Stomach (tissue), 9 donors: ENCODE results near the gene PALD1. TPM values are rescaled to one million over a fixed set of nuclear protein-coding genes. Genes with fewer than 3 reads are reported as not detected.

Experiments
- DNase-seq, 2 donors: peaks; one replicate each; pipeline versions ENCODE4 v3.0.0 to v3.0.0-alpha.2; 2013 to 2019
- H3K27ac ChIP-seq, 5 donors: fragments of 200-600 bp in 4 of 5; sonication (generic) in 4 of 5; one replicate each; pipeline ENCODE4 v1.5.1; 2013 to 2019; ENCODE audit warnings: mild to moderate bottlenecking in 1 of 5, moderate library complexity in 1 of 5
- H3K27me3 ChIP-seq, 3 donors: fragments of 200-600 bp; sonication (generic); one replicate each; pipeline ENCODE4 v1.5.1; 2017 to 2019; ENCODE audit warnings: mixed run types in 1 of 3
- H3K36me3 ChIP-seq, 4 donors: fragments of 200-600 bp; sonication (generic); 1 replicate in 3 of 4; 2 replicates in 1 of 4; pipeline ENCODE4 v1.5.1; 2016 to 2019
- H3K4me1 ChIP-seq, 4 donors: fragments of 200-600 bp; sonication (generic); one replicate each; pipeline ENCODE4 v1.5.1; 2016 to 2019
- H3K4me3 ChIP-seq, 4 donors: fragments of 200-600 bp; sonication (generic) in 3 of 4; one replicate each; pipeline ENCODE4 v1.5.1; 2016 to 2019; ENCODE audit warnings: mild to moderate bottlenecking in 1 of 4
- H3K9me3 ChIP-seq, 4 donors: fragments of 200-600 bp; sonication (generic); one replicate each; pipeline ENCODE4 v1.5.1; 2016 to 2019
- EP300 ChIP-seq: sonication (generic); formaldehyde crosslinking; IDR thresholded peaks from one replicate; pipeline ENCODE4 v1.6.1; 2017; ENCODE audit warnings: antibody characterized with exemption
- POLR2A ChIP-seq, 4 donors: fragments of 450-650 bp; IDR thresholded peaks; one replicate each; pipeline ENCODE4 v1.6.1; 2016; ENCODE audit warnings: antibody characterized with exemption in 4 of 4, control low read depth in 2 of 4, mild to moderate bottlenecking in 1 of 4, moderate library complexity in 1 of 4
- POLR2AphosphoS5 ChIP-seq, 3 donors: sonication (generic); formaldehyde crosslinking; IDR thresholded peaks; one replicate each; pipeline ENCODE4 v1.6.1; 2016; ENCODE audit warnings: antibody characterized with exemption in 3 of 3
- WGBS, 5 donors: extraction: QIAGEN DNeasy Blood & Tissue Kit in 3 of 5; methylation state at CpG; one replicate each; pipeline versions ENCODE4 v1.1.5 to v1.1.7; 2013 to 2018; 5-methylcytosine and 5-hydroxymethylcytosine counted together
- intact Hi-C: fragments of 100-400 bp; cut with DNase I; formaldehyde crosslinking; loops from one replicate; pipeline ENCODE4 v1.15.1; 2023; ENCODE audit warnings: low total_unique reads
- polyA plus RNA-seq, 3 donors: library from polyadenylated mRNA; stranded (reverse); fragments of 200-250 nt; gene quantifications; one replicate each; pipeline ENCODE4 v1.2.3, GENCODE V29; 2013
- total RNA-seq, 5 donors: library from RNA; depleted of rRNA; stranded (reverse); fragments of >200 nt; gene quantifications; one replicate each; pipeline versions ENCODE4 v1.1.0 to v1.2.3, GENCODE V29; 2014 to 2016
- TF ChIP-seq, protein P1 (sequence below), 7 experiments: fragments of 450-650 bp in 4 of 7; fragments of 200-600 bp in 3 of 7; sonication (generic) in 3 of 7; IDR thresholded peaks; one replicate each; pipeline ENCODE4 v1.5.1; 2016 to 2019; ENCODE audit warnings: antibody characterized with exemption in 7 of 7, control low read depth in 2 of 7, mild to moderate bottlenecking in 1 of 7
- donor health status: healthy with polysubstance abuse.
- donor health status: Bipolar disorder and iron deficiency.
- donor health status: healthy.

PALD1 gene
- total and polyA plus RNA-seq, 8 donors: 2.4 to 25.1 (median 4.0) TPM

DNA sequence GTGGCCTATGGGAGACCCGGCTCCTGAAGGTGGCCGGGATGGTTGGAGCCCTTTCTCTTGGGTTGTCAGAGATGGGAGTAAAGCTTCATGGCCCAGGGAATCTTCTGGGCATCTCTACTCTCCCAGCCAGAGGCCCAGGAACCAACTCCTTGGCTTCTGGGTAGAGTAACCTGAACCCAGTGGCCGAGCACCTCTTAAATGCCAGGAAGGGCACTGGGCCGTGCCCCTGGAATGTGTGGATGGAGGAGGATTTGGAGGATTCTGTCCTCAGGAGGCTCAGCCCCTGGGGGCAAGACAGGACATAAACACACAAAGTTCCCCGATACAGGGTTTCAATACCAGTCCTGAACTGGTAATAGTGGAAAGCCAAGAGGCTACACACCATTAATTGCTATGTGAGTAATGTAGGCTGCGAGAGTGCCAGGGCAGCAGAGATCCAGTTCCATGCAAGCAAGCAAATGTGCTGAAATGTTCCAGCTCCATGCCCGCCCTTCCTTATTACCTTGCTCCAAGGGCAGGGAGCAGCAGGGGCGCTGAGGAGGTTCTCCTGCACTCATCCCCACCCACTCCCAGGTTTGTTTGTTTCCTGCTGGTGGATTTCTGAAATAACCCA is 1.2 kb downstream of the PALD1 start:
- Histone ChIP-seq H3K4me3 (peak overlapping the region; percentile 60 to 66 (median 62)), H3K27me3 (peaks cover 0 to 33% (median 17%) of the 10 kb centered on the region in 3 donors), H3K36me3 (no peaks in the 10 kb centered on the region), H3K27ac (peak overlapping the region in 4 of 5 donors; percentile 73 to 91 (median 78)), H3K4me1 (peaks cover 34 to 68% (median 59%) of the 10 kb centered on the region in 4 donors), H3K9me3 (no peaks in the 10 kb centered on the region)
- WGBS, 5 donors: 53 to 78% (median 70%) methylated on average over 6 to 8 of the region's 8 CpGs
- intact Hi-C loops: no loop called here
- no peak for DNase-seq
- TF ChIP-seq POLR2AphosphoS5 (IDR thresholded peaks at IDR 0.05) (no peak), POLR2A (IDR thresholded peaks at IDR 0.05) (no peak), EP300 (no peak)
- TF ChIP-seq, protein P1, sequence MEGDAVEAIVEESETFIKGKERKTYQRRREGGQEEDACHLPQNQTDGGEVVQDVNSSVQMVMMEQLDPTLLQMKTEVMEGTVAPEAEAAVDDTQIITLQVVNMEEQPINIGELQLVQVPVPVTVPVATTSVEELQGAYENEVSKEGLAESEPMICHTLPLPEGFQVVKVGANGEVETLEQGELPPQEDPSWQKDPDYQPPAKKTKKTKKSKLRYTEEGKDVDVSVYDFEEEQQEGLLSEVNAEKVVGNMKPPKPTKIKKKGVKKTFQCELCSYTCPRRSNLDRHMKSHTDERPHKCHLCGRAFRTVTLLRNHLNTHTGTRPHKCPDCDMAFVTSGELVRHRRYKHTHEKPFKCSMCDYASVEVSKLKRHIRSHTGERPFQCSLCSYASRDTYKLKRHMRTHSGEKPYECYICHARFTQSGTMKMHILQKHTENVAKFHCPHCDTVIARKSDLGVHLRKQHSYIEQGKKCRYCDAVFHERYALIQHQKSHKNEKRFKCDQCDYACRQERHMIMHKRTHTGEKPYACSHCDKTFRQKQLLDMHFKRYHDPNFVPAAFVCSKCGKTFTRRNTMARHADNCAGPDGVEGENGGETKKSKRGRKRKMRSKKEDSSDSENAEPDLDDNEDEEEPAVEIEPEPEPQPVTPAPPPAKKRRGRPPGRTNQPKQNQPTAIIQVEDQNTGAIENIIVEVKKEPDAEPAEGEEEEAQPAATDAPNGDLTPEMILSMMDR (IDR thresholded peaks at IDR 0.05): no peak

DNA sequence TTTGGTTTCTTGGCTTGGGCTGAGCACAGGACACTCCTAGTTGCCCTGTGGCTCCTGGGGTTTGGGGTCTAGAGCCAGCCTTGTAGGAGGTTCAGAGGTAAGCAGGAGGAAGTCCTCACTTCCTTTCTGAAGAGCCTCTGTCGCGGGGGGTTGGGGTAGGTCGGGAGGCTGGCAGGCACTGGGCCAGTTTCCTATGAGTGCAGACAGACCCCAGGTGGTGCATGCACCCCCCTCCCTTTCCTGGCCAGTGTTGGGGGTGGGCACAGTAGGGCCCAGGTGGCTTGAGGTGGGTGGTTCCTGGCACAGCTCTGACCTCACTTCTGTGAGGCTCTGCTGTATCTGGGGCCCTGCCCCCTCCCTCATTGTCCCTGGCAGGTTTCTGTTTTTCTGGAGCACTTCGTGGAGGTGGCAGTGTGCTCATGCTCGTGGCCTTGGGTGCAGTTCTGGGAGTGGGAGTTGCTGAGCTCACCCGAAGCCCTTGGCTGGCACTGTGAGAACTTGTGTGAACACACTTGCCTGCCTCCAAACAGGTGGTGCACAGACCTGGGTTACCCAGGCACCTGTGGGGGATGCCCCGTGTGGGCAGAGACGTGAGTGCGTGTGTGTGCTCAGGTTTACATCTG is 1.8 kb downstream of the PALD1 start:
- Histone ChIP-seq H3K36me3 (no peaks in the 10 kb centered on the region), H3K4me3 (peak overlapping the region; percentile 60 to 66 (median 62)), H3K27ac (peak overlapping the region in 4 of 5 donors; percentile 73 to 91 (median 78)), H3K4me1 (peaks cover 34 to 68% (median 59%) of the 10 kb centered on the region in 4 donors), H3K9me3 (no peaks in the 10 kb centered on the region), H3K27me3 (peaks cover 0 to 33% (median 17%) of the 10 kb centered on the region in 3 donors)
- DNase-seq: no peak
- TF ChIP-seq POLR2A (IDR thresholded peaks at IDR 0.05) (no peak), POLR2AphosphoS5 (IDR thresholded peaks at IDR 0.05) (no peak), EP300 (no peak)
- TF ChIP-seq, protein P1 (IDR thresholded peaks at IDR 0.05): no peak
- intact Hi-C loops: no loop called here
- WGBS, 5 donors: 41 to 53% (median 51%) methylated on average over 6 to 9 of the region's 9 CpGs

DNA sequence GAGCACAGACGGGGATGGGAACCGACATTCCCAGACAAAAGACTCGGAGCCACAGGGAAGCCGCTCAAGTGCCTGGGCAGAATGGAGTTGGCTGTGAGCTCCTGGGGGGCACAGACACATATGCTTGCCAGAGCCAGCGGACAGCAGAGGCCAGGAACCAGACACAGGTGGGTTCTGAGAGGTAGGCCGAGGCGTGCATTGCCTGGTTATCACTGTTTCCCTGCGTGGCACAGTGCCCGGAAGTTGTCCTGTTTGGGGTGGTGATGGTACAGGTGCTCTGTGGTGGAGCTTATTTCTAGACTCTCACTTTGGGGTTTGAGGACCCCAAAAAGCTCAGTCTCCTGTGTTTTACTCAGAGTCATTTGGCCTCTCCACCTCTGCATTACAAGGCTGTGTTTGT is 2.5 kb downstream of the PALD1 start:
- peaks cover 0 to 33% (median 17%) of the 10 kb centered on the region in 3 donors for H3K27me3 ChIP-seq
- H3K36me3 ChIP-seq: no peaks in the 10 kb centered on the region
- 60 to 82% (median 78%) methylated on average over 9 of the region's 9 CpGs for WGBS, 5 donors
- H3K9me3 ChIP-seq: no peaks in the 10 kb centered on the region
- intact Hi-C loops: no loop called here
- H3K4me1 ChIP-seq: peaks cover 34 to 68% (median 59%) of the 10 kb centered on the region in 4 donors
- TF ChIP-seq POLR2A (IDR thresholded peaks at IDR 0.05) (no peak), EP300 (no peak), POLR2AphosphoS5 (IDR thresholded peaks at IDR 0.05) (no peak)
- TF ChIP-seq, protein P1 (IDR thresholded peaks at IDR 0.05): no peak
- no peak for DNase-seq
- no peak overlapping the region for H3K4me3 ChIP-seq
- peak overlapping the region in 3 of 5 donors; percentile 73 to 91 (median 77) for H3K27ac ChIP-seq

DNA sequence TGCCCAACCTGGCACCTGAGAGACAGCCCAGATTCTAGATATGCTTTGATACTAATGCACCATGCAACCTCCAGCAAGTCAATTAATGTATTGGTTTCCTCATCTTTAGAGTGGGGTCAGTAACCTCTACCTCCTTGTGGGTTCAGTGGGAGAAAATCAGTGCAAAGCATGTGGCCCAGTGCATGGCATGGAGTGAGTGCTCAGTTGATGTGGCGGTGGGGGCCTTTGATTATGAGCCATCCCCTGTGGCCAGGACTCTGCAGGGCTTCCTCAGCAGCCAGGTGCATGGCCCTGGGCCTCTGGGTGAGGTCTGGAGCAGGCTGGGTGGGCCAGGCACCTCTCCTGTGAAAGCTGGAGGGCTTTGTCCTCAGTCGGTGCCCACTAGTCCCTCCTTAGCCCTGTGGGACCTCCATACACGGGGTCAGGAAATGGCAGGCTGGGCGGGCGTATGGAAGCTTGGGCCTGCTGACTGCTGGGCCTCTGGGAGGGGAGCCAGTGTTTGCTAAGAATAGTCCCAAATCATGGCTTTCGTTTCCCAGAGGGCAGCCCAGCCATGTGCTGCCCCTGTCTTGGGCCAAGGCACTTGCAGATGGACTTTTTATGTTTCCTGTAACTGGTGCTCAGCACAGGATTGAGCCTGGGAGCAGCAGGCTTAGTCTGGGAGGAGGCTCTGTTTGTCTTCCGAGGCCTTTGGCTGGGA is 3.4 kb downstream of the PALD1 start:
- peaks cover 34 to 71% (median 59%) of the 10 kb centered on the region in 4 donors for H3K4me1 ChIP-seq
- WGBS, 5 donors: 44 to 66% (median 59%) methylated on average over 3 to 7 of the region's 7 CpGs
- DNase-seq: peak in 1 of 2 donors; percentile 76
- H3K4me3 ChIP-seq: no peak overlapping the region
- intact Hi-C loops: no loop called here
- no peaks in the 10 kb centered on the region for H3K9me3 ChIP-seq
- TF ChIP-seq, protein P1 (IDR thresholded peaks at IDR 0.05): no peak
- TF ChIP-seq POLR2AphosphoS5 (IDR thresholded peaks at IDR 0.05) (peak in 2 of 3 donors; percentile 44), EP300 (no peak)
- peaks cover 0 to 29% (median 17%) of the 10 kb centered on the region in 3 donors for H3K27me3 ChIP-seq
- no peaks in the 10 kb centered on the region for H3K36me3 ChIP-seq
- peak overlapping the region in 4 of 5 donors; percentile 45 to 91 (median 59) for H3K27ac ChIP-seq
